ENCODE results near the gene ALAS1. TPM values are rescaled to one million over a fixed set of nuclear protein-coding genes. Genes with fewer than 3 reads are reported as not detected.

The ALAS1 gene
- polyA plus RNA-seq (2013, experiment 1 of 2) = 37.3 TPM
- 36.5 TPM for polyA plus RNA-seq (2013, experiment 2 of 2)

DNA sequence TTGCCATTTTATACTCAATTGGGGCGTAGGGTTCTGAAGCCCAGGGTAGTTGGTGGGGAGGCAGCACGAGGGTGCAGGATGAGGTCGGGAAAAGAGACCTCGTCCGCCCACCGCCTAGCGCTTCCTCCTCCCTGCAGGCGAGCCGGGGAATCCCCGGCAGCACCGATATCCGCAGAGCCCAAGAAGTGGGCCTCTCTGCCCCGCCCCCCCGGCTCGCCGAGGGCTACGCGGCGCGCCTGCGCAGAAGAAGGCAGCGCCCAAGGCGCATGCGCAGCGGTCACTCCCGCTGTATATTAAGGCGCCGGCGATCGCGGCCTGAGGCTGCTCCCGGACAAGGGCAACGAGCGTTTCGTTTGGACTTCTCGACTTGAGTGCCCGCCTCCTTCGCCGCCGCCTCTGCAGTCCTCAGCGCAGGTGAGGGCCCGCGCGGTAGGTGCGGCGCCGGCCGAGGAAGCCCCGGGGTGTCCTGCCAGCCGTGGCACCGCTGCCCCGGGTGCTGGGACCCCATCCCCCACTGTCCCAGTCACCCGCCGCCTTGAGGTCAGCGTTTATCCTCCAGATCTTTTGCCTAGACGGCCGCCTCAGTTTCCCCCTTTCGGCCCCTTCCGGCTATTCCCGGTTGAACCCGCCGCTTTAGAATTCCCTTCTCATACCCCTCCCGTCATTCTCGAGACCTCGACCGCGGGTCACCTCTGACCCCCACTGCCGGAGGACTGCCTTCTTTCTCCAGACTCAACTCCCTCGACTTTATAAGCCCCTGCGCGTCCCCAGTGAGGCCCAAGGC, at the start of gene ALAS1:
ALAS1 (plus strand) TSS at position 319 of the 784 bp plus-strand sequence. CDS start 1,082 bp downstream, outside the sequence.
- no peaks in the 10 kb centered on the region for H3K27me3 ChIP-seq (ENCODE audit: control insufficient read depth in 3 of 3, insufficient read depth in 3 of 3, low read depth in 1 of 3, low read length in 3 of 3)

DNA sequence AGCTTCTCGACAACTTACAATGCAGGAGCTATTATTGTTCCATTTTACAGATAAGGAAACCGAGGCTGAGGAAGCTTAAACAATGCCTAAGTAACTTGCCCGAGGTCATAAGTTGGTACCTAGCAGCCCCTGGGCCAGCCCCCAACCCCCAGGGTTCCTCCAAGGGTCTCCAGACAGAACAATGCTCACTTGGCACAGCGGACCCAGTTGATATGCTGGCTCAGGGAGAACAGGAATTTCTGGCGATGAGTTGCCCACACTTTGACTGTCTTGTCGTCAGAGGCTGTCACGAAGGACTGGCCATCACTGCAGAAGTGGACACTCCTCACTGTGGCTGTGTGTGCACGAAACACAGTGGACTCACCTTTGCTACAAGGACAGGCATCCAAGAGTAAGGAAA, 48.9 kb upstream of the ALAS1 start:
- Histone ChIP-seq H2AK5ac (ENCODE audit: low read depth, low read length) (no peak overlapping the region), H3K27ac (replicated peaks; ENCODE audit: low read length) (no peak overlapping the region), H3K79me1 (ENCODE audit: low read depth, low read length) (peaks cover 8% of the 10 kb centered on the region), H3K27me3 (ENCODE audit: control insufficient read depth in 3 of 3, insufficient read depth in 3 of 3, low read depth in 1 of 3, low read length in 3 of 3) (no peaks in the 10 kb centered on the region), H3K4me1 (ENCODE audit: control insufficient read depth in 2 of 2, insufficient read depth in 1 of 2, low read depth in 1 of 2, low read length in 2 of 2) (peaks cover 7 to 8% of the 10 kb centered on the region in 2 donors), H2BK120ac (ENCODE audit: low read depth, low read length) (no peak overlapping the region), H2BK12ac (ENCODE audit: low read length) (no peak overlapping the region), H3K14ac (ENCODE audit: low read length) (no peak overlapping the region), H2BK15ac (ENCODE audit: low read length) (no peak overlapping the region), H3K4me2 (ENCODE audit: insufficient read depth, low read length, poor library complexity, severe bottlenecking) (no peak overlapping the region), H3K4ac (ENCODE audit: low read length) (no peak overlapping the region), H2BK5ac (ENCODE audit: low read length) (no peak overlapping the region), H3K9me3 (replicated peaks in 1 of 2; ENCODE audit: control insufficient read depth in 2 of 2, insufficient read depth in 1 of 2, low read depth in 1 of 2, low read length in 2 of 2) (no peaks in the 10 kb centered on the region), H4K91ac (ENCODE audit: low read depth, low read length, poor library complexity) (no peak overlapping the region), H3K36me3 (replicated peaks in 1 of 2; ENCODE audit: control insufficient read depth in 2 of 2, insufficient read depth in 2 of 2, low read length in 2 of 2) (peaks cover 51 to 67% of the 10 kb centered on the region in 2 donors), H2AFZ (ENCODE audit: low read length) (no peak overlapping the region), H3K9ac (ENCODE audit: low read depth, low read length, poor library complexity) (no peak overlapping the region), H4K8ac (ENCODE audit: low read depth, low read length) (no peak overlapping the region), H3K23ac (ENCODE audit: low read depth, low read length, poor library complexity) (peak overlapping the region; percentile 8), H3K18ac (ENCODE audit: low read length) (no peak overlapping the region), H3K4me3 (ENCODE audit: low read length in 2 of 2) (no peak overlapping the region)
- DNase-seq (ENCODE audit: low spot score) = no peak
- no CpG with 5 or more reads among the region's 8 CpGs for WGBS, 2 donors (ENCODE audit: extremely low coverage in 2 of 2, insufficient read length in 2 of 2, insufficient replicate concordance in 1 of 2)

More for the DNA sequence above, at the start of gene ALAS1:
- Histone ChIP-seq H3K9me3 (replicated peaks in 1 of 2; ENCODE audit: control insufficient read depth in 2 of 2, insufficient read depth in 1 of 2, low read depth in 1 of 2, low read length in 2 of 2) (no peaks in the 10 kb centered on the region), H2AK5ac (ENCODE audit: low read depth, low read length) (peak within 1 kb of the TSS; percentile 1), H2AFZ (ENCODE audit: low read length) (peak within 1 kb of the TSS; percentile 96), H3K27ac (replicated peaks; ENCODE audit: low read length) (peak within 1 kb of the TSS; percentile 68), H3K14ac (ENCODE audit: low read length) (peak within 1 kb of the TSS; percentile 58), H3K36me3 (replicated peaks in 1 of 2; ENCODE audit: control insufficient read depth in 2 of 2, insufficient read depth in 2 of 2, low read length in 2 of 2) (peaks cover 16 to 41% of the 10 kb centered on the region in 2 donors), H3K9ac (ENCODE audit: low read depth, low read length, poor library complexity) (peak within 1 kb of the TSS; percentile 98), H3K79me1 (ENCODE audit: low read depth, low read length) (peaks cover 8% of the 10 kb centered on the region), H3K23ac (ENCODE audit: low read depth, low read length, poor library complexity) (peak within 1 kb of the TSS; percentile 98), H3K18ac (ENCODE audit: low read length) (peak within 1 kb of the TSS; percentile 96), H2BK15ac (ENCODE audit: low read length) (peak within 1 kb of the TSS; percentile 96), H2BK12ac (ENCODE audit: low read length) (peak within 1 kb of the TSS; percentile 14), H2BK120ac (ENCODE audit: low read depth, low read length) (no peak within 1 kb of the TSS), H4K91ac (ENCODE audit: low read depth, low read length, poor library complexity) (peak within 1 kb of the TSS; percentile 56), H3K4me1 (ENCODE audit: control insufficient read depth in 2 of 2, insufficient read depth in 1 of 2, low read depth in 1 of 2, low read length in 2 of 2) (peaks cover 7 to 9% of the 10 kb centered on the region in 2 donors), H3K4ac (ENCODE audit: low read length) (no peak within 1 kb of the TSS), H2BK5ac (ENCODE audit: low read length) (peak within 1 kb of the TSS; percentile 91), H3K4me3 (ENCODE audit: low read length in 2 of 2) (peak within 1 kb of the TSS; percentile 72 to 96), H3K4me2 (ENCODE audit: insufficient read depth, low read length, poor library complexity, severe bottlenecking) (peak within 1 kb of the TSS; percentile 93), H4K8ac (ENCODE audit: low read depth, low read length) (peak within 1 kb of the TSS; percentile 43)
- WGBS, 2 donors (ENCODE audit: extremely low coverage in 2 of 2, insufficient read length in 2 of 2, insufficient replicate concordance in 1 of 2) = no CpG with 5 or more reads among the region's 71 CpGs
- peak; percentile 94 for DNase-seq (ENCODE audit: low spot score)

DNA sequence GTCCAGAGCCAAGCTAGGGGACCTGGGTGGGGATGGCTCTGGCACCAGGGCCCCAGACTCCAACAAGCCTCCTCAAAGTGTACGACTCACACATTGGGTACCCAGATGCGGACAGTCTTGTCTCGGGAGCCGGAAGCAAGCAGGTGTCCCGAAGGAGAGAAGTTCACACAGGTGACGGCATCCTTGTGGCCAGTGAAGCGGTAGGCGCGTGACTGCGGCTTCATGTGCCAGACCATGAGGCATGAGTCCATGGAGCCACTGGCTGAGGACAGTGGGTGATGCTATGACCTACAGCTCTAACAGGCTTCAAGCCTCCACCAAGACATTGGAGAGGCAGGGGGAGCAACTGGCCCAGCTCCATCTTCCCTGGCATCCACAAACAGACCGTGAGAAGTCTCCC, 48.2 kb upstream of the ALAS1 start:
- WGBS, 2 donors (ENCODE audit: extremely low coverage in 2 of 2, insufficient read length in 2 of 2, insufficient replicate concordance in 1 of 2) = no CpG with 5 or more reads among the region's 11 CpGs
- peaks cover 7% of the 10 kb centered on the region for H3K79me1 ChIP-seq (ENCODE audit: low read depth, low read length)
- peaks cover 48 to 62% of the 10 kb centered on the region in 2 donors for H3K36me3 ChIP-seq (replicated peaks in 1 of 2; ENCODE audit: control insufficient read depth in 2 of 2, insufficient read depth in 2 of 2, low read length in 2 of 2)

DNA sequence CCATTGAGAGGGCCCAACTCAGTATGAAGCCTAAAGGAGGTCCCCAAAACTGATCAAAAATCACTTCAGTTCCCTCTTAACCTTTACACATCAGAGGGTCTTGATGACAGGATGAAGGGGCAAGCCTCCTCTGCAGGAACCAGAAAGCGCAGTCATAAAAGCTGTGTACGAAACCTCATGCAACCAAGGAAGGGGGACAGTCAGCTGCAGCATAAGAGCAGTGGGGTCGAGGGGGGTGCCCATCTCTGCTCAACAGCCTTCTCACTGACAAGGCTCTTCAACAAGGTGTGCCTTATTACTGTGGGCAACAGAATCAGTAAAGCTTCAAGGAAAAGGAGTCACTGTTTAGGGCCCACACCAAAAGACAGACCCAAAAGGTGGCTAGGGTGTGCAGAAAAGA, 47.6 kb upstream of the ALAS1 start:
- Histone ChIP-seq H2BK120ac (ENCODE audit: low read depth, low read length) (no peak overlapping the region), H2BK15ac (ENCODE audit: low read length) (no peak overlapping the region), H3K18ac (ENCODE audit: low read length) (no peak overlapping the region), H2BK5ac (ENCODE audit: low read length) (no peak overlapping the region), H3K14ac (ENCODE audit: low read length) (no peak overlapping the region), H3K36me3 (replicated peaks in 1 of 2; ENCODE audit: control insufficient read depth in 2 of 2, insufficient read depth in 2 of 2, low read length in 2 of 2) (peaks cover 44 to 56% of the 10 kb centered on the region in 2 donors), H3K79me1 (ENCODE audit: low read depth, low read length) (peaks cover 7% of the 10 kb centered on the region), H2BK12ac (ENCODE audit: low read length) (no peak overlapping the region), H2AFZ (ENCODE audit: low read length) (no peak overlapping the region), H3K9ac (ENCODE audit: low read depth, low read length, poor library complexity) (peak overlapping the region; percentile 24), H3K27ac (replicated peaks; ENCODE audit: low read length) (no peak overlapping the region), H3K4me3 (ENCODE audit: low read length in 2 of 2) (no peak overlapping the region), H3K4ac (ENCODE audit: low read length) (no peak overlapping the region), H2AK5ac (ENCODE audit: low read depth, low read length) (no peak overlapping the region), H3K27me3 (ENCODE audit: control insufficient read depth in 3 of 3, insufficient read depth in 3 of 3, low read depth in 1 of 3, low read length in 3 of 3) (no peaks in the 10 kb centered on the region), H4K91ac (ENCODE audit: low read depth, low read length, poor library complexity) (no peak overlapping the region), H4K8ac (ENCODE audit: low read depth, low read length) (no peak overlapping the region), H3K4me1 (ENCODE audit: control insufficient read depth in 2 of 2, insufficient read depth in 1 of 2, low read depth in 1 of 2, low read length in 2 of 2) (peaks cover 7 to 10% of the 10 kb centered on the region in 2 donors), H3K23ac (ENCODE audit: low read depth, low read length, poor library complexity) (no peak overlapping the region), H3K4me2 (ENCODE audit: insufficient read depth, low read length, poor library complexity, severe bottlenecking) (no peak overlapping the region), H3K9me3 (replicated peaks in 1 of 2; ENCODE audit: control insufficient read depth in 2 of 2, insufficient read depth in 1 of 2, low read depth in 1 of 2, low read length in 2 of 2) (no peaks in the 10 kb centered on the region)
- no CpG with 5 or more reads among the region's 3 CpGs for WGBS, 2 donors (ENCODE audit: extremely low coverage in 2 of 2, insufficient read length in 2 of 2, insufficient replicate concordance in 1 of 2)
- DNase-seq (ENCODE audit: low spot score) = no peak

More for the DNA sequence above, 48.2 kb upstream of the ALAS1 start:
- Histone ChIP-seq H3K4ac (ENCODE audit: low read length) (no peak overlapping the region), H3K9me3 (replicated peaks in 1 of 2; ENCODE audit: control insufficient read depth in 2 of 2, insufficient read depth in 1 of 2, low read depth in 1 of 2, low read length in 2 of 2) (no peaks in the 10 kb centered on the region), H3K14ac (ENCODE audit: low read length) (no peak overlapping the region), H3K4me2 (ENCODE audit: insufficient read depth, low read length, poor library complexity, severe bottlenecking) (no peak overlapping the region), H3K23ac (ENCODE audit: low read depth, low read length, poor library complexity) (no peak overlapping the region), H2BK12ac (ENCODE audit: low read length) (no peak overlapping the region), H4K91ac (ENCODE audit: low read depth, low read length, poor library complexity) (no peak overlapping the region), H3K27ac (replicated peaks; ENCODE audit: low read length) (no peak overlapping the region), H3K9ac (ENCODE audit: low read depth, low read length, poor library complexity) (no peak overlapping the region), H3K4me3 (ENCODE audit: low read length in 2 of 2) (no peak overlapping the region), H3K4me1 (ENCODE audit: control insufficient read depth in 2 of 2, insufficient read depth in 1 of 2, low read depth in 1 of 2, low read length in 2 of 2) (peaks cover 7% of the 10 kb centered on the region in 2 donors), H3K18ac (ENCODE audit: low read length) (no peak overlapping the region), H2BK120ac (ENCODE audit: low read depth, low read length) (no peak overlapping the region), H2AFZ (ENCODE audit: low read length) (no peak overlapping the region), H2BK15ac (ENCODE audit: low read length) (no peak overlapping the region), H3K27me3 (ENCODE audit: control insufficient read depth in 3 of 3, insufficient read depth in 3 of 3, low read depth in 1 of 3, low read length in 3 of 3) (no peaks in the 10 kb centered on the region), H2BK5ac (ENCODE audit: low read length) (no peak overlapping the region), H2AK5ac (ENCODE audit: low read depth, low read length) (no peak overlapping the region), H4K8ac (ENCODE audit: low read depth, low read length) (no peak overlapping the region)
- no peak for DNase-seq (ENCODE audit: low spot score)
